Activated T-cell treated with anti-CD3 and anti-CD28 coated beads, Interleukin-2, amount 50 U/mL, for 24 hours (primary cell): ENCODE data around the gene C3orf38.
"Not testable (repeated sequence)": the region's sequence is repeated elsewhere in the genome, so short reads cannot be mapped to it uniquely, and the experiment has no call there.

Experiments used
- DNase-seq: peaks from one replicate; pipeline ENCODE4 v3.0.0-alpha.2; 2020
- H3K27ac Mint-ChIP-seq: 2 replicates; pipeline ENCODE4 v1.8.0; 2020; ENCODE audit warnings: mild to moderate bottlenecking, mixed read lengths
- H3K27me3 Mint-ChIP-seq: 2 replicates; pipeline ENCODE4 v1.8.0; 2020; ENCODE audit warnings: mixed read lengths
- H3K36me3 Mint-ChIP-seq: 2 replicates; pipeline ENCODE4 v1.8.0; 2020; ENCODE audit warnings: low read depth, mixed read lengths
- H3K4me1 Mint-ChIP-seq: 2 replicates; pipeline ENCODE4 v1.8.0; 2020; ENCODE audit warnings: low read depth, mixed read lengths
- H3K4me3 Mint-ChIP-seq: 2 replicates; pipeline ENCODE4 v1.8.0; 2020; ENCODE audit warnings: mild to moderate bottlenecking, moderate library complexity, mixed read lengths
- H3K9me3 Mint-ChIP-seq: 2 replicates; pipeline ENCODE4 v1.8.0; 2020; ENCODE audit warnings: mixed read lengths

C3orf38 gene

GRCh38 chr3:88149509-88150362 is at the start of gene C3orf38:
TSS of gene C3orf38 (plus strand) at chr3:88149959. CDS start at chr3:88150053, 94 bp downstream.
- no peaks in the 10 kb centered on the region for H3K9me3 Mint-ChIP-seq
- DNase-seq: peak; percentile 88
- H3K27ac Mint-ChIP-seq: peak within 1 kb of the TSS; percentile 99
- no peaks in the 10 kb centered on the region for H3K27me3 Mint-ChIP-seq
- peak within 1 kb of the TSS; percentile 94 for H3K4me3 Mint-ChIP-seq
- H3K4me1 Mint-ChIP-seq: peaks cover 44% of the 10 kb centered on the region
- H3K36me3 Mint-ChIP-seq: peaks cover 39% of the 10 kb centered on the region

DNA sequence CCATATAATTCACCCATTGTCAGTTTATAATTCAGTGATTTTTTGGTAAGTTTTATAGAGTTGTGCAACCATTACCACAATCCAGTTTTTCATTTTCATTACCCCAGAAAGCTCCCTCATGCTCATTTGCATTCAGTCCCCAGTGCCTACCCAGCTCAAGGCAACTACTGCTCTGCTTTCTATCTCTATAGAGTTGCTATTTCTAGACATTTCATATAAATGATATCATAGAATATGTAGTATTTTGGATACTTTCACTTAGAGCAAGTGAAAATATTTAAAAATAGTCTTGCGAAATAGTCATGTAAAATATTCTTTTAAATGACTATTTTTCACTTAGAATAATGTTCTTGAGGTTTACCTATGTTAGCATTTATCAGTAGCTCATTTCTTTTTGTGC is 48.6 kb upstream of the C3orf38 start:
- Mint-ChIP-seq H3K9me3 (peaks cover 18% of the 10 kb centered on the region), H3K27me3 (no peaks in the 10 kb centered on the region), H3K36me3 (peaks cover 70% of the 10 kb centered on the region), H3K27ac (no peak overlapping the region), H3K4me1 (peaks cover 17% of the 10 kb centered on the region), H3K4me3 (no peak overlapping the region)
- no peak for DNase-seq

DNA sequence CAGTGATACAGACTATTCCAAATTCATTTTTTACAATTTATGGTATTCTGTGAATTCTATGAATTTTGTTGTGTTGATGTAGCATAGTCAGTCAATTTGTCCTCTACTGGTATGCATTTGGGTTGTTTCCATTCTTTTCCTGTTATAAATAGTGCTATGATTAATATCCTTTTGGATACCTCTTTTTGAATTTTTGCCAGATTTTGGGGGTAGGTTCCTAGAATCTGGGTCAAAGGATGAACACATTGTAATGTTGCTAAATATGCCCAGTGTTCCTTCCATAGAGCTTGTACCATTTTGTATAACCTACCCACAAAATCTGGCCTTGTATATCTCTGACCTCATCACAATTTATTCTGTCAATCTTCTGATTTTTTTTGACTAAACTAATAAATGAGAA is 44.4 kb upstream of the C3orf38 start:
- Mint-ChIP-seq H3K27me3 (no peaks in the 10 kb centered on the region), H3K36me3 (peaks cover 45% of the 10 kb centered on the region), H3K4me3 (no peak overlapping the region), H3K27ac (no peak overlapping the region), H3K4me1 (peaks cover 34% of the 10 kb centered on the region), H3K9me3 (peaks cover 6% of the 10 kb centered on the region)
- no peak for DNase-seq

GRCh38 chr3:88112289-88112688 is 37.5 kb upstream of the C3orf38 start:
- Mint-ChIP-seq H3K4me3 (no peak overlapping the region), H3K4me1 (peaks cover 41% of the 10 kb centered on the region), H3K9me3 (no peaks in the 10 kb centered on the region), H3K27me3 (no peaks in the 10 kb centered on the region), H3K36me3 (peaks cover 45% of the 10 kb centered on the region), H3K27ac (no peak overlapping the region)
- no peak for DNase-seq

DNA sequence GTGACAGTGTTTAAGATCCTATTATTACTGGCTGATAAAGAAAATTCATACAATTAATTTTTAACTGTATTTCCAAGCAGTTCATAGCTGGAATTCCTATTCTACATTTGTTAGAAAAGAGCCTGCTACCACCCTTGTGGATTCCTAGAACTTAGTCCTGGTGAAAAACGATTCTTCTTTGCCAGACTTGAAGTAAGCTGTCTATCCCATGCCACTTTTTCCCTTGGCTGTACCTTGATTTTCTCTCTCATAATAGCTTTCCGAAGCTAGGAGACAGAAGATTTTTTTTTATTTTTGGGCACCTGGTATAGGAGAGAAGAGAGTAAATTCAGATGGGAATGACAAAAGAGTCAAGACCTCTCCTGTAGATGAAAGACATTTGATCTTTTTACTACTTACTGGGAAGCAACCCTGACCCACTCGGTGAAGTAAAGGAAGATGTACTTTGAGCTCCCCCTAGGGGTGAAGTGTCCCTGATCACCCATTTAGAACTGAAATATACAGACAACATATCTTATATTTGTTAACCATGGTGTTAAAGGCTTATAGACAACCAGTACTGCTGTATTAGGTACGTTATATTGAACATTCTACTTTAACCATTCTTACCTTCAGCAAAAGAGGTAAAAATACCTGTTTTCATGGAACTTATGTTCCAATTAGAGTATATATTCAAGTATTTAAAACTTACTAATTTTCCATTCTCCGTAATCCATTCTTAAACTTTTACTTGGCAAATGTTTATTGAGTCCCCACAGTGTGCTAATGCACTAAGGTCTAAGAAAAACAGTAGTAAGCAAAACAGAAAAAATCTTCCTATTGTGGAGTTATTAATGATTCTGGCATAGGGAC is 36.2 kb upstream of the C3orf38 start:
- Mint-ChIP-seq H3K9me3 (no peaks in the 10 kb centered on the region), H3K27ac (no peak overlapping the region)

GRCh38 chr3:88114878-88115549 is 34.7 kb upstream of the C3orf38 start:
- Mint-ChIP-seq H3K36me3 (peaks cover 55% of the 10 kb centered on the region), H3K9me3 (no peaks in the 10 kb centered on the region), H3K4me3 (no peak overlapping the region), H3K27me3 (no peaks in the 10 kb centered on the region), H3K27ac (peak overlapping the region; percentile 78), H3K4me1 (peaks cover 34% of the 10 kb centered on the region)
- no peak for DNase-seq

More for the DNA sequence above, 36.2 kb upstream of the C3orf38 start:
- Mint-ChIP-seq H3K27me3 (no peaks in the 10 kb centered on the region), H3K36me3 (peaks cover 56% of the 10 kb centered on the region), H3K4me1 (peaks cover 39% of the 10 kb centered on the region), H3K4me3 (no peak overlapping the region)
- DNase-seq: no peak

DNA sequence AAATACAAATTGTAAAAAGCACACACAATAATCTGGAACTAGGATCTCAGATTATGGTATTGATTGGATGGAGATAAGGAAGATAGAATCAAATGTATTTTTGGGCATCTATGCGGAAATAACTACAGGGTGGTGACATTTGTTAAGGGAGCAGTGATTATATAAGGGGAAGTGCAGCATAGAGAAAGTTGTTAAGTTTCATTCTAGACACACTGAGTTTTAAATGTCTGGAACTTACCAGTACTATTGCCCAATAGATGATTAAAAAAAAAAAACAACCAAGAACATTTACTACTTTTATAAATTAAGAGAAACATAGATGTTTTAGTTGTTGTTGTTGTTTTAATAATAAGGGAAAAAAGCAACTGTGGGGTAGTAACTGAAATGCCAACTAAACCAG is 32.1 kb upstream of the C3orf38 start:
- H3K27me3 Mint-ChIP-seq: no peaks in the 10 kb centered on the region
- H3K4me1 Mint-ChIP-seq: peaks cover 40% of the 10 kb centered on the region
- peaks cover 59% of the 10 kb centered on the region for H3K36me3 Mint-ChIP-seq
- H3K9me3 Mint-ChIP-seq: no peaks in the 10 kb centered on the region
- H3K4me3 Mint-ChIP-seq: no peak overlapping the region
- no peak overlapping the region for H3K27ac Mint-ChIP-seq
- DNase-seq: no peak

DNA sequence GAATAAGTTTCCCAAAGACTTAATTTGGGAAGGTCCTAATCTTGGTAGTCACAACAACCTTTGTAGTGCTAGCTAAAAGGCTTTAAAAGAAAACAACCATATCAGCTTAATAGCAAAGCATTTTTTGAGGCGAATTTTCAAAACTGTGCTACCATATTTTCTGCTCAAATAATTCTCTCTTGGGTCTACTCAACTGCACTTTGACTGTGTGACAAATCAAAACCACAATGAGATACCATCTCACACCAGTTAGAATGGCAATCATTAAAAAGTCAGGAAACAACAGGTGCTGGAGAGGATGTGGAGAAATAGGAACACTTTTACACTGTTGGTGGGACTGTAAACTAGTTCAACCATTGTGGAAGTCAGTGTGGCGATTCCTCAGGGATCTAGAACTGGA is 31.2 kb upstream of the C3orf38 start:
- not testable (repeated sequence) for H3K27me3 Mint-ChIP-seq

GRCh38 chr3:88123526-88123925 is 26.2 kb upstream of the C3orf38 start:
- H3K27ac Mint-ChIP-seq: no peak overlapping the region
- peaks cover 23% of the 10 kb centered on the region for H3K4me1 Mint-ChIP-seq
- H3K27me3 Mint-ChIP-seq: no peaks in the 10 kb centered on the region
- H3K4me3 Mint-ChIP-seq: no peak overlapping the region
- peaks cover 32% of the 10 kb centered on the region for H3K36me3 Mint-ChIP-seq
- no peaks in the 10 kb centered on the region for H3K9me3 Mint-ChIP-seq
- DNase-seq: no peak

More for the DNA sequence above, 31.2 kb upstream of the C3orf38 start:
- not testable (repeated sequence) for H3K4me3 Mint-ChIP-seq, H3K9me3 Mint-ChIP-seq, H3K27ac Mint-ChIP-seq, DNase-seq
- Mint-ChIP-seq H3K36me3 (peaks cover 54% of the 10 kb centered on the region), H3K4me1 (peaks cover 42% of the 10 kb centered on the region)

DNA sequence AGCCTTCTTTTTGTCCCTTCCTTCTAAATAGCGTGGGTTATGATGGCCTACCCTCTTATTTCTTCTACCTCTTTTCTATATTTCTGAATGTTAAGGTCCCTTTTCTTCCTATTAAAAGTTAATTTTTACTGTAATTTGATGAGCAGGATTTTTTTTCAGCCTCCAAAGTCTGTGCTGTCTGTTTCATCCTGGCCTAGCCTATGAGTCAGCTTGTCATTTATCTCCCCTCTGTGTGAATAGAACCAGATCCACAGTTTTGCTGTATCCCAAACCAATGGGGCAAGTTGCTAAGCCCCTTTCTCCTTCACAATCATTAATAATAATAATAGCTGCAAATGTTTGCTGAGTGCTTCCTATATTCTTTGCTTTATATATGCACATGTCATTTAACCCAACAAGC is 18.1 kb upstream of the C3orf38 start:
- H3K4me1 Mint-ChIP-seq: peaks cover 18% of the 10 kb centered on the region
- H3K9me3 Mint-ChIP-seq: no peaks in the 10 kb centered on the region
- peaks cover 66% of the 10 kb centered on the region for H3K36me3 Mint-ChIP-seq
- H3K27me3 Mint-ChIP-seq: no peaks in the 10 kb centered on the region
- H3K4me3 Mint-ChIP-seq: no peak overlapping the region
- no peak for DNase-seq
- no peak overlapping the region for H3K27ac Mint-ChIP-seq

GRCh38 chr3:88132894-88133293 is 16.9 kb upstream of the C3orf38 start:
- no peak for DNase-seq
- peak overlapping the region; percentile 47 for H3K27ac Mint-ChIP-seq
- H3K36me3 Mint-ChIP-seq: peaks cover 70% of the 10 kb centered on the region

GRCh38 chr3:88133711-88134263 is 16.0 kb upstream of the C3orf38 start:
- no peaks in the 10 kb centered on the region for H3K27me3 Mint-ChIP-seq
- H3K36me3 Mint-ChIP-seq: peaks cover 76% of the 10 kb centered on the region
- H3K4me3 Mint-ChIP-seq: no peak overlapping the region
- no peak for DNase-seq
- H3K27ac Mint-ChIP-seq: peak overlapping the region; percentile 47
- H3K9me3 Mint-ChIP-seq: no peaks in the 10 kb centered on the region
- peaks cover 10% of the 10 kb centered on the region for H3K4me1 Mint-ChIP-seq

More at GRCh38 chr3:88132894-88133293, 16.9 kb upstream of the C3orf38 start:
- Mint-ChIP-seq H3K9me3 (no peaks in the 10 kb centered on the region), H3K4me1 (peaks cover 10% of the 10 kb centered on the region), H3K27me3 (no peaks in the 10 kb centered on the region), H3K4me3 (no peak overlapping the region)

GRCh38 chr3:88137836-88138235 is 11.9 kb upstream of the C3orf38 start:
- Mint-ChIP-seq H3K4me3 (no peak overlapping the region), H3K27ac (no peak overlapping the region), H3K9me3 (no peaks in the 10 kb centered on the region), H3K27me3 (no peaks in the 10 kb centered on the region), H3K36me3 (peaks cover 78% of the 10 kb centered on the region), H3K4me1 (peaks cover 23% of the 10 kb centered on the region)
- no peak for DNase-seq

GRCh38 chr3:88141458-88142083 is 8.2 kb upstream of the C3orf38 start:
- Mint-ChIP-seq H3K27me3 (no peaks in the 10 kb centered on the region), H3K36me3 (peaks cover 63% of the 10 kb centered on the region), H3K4me3 (no peak overlapping the region), H3K27ac (no peak overlapping the region), H3K9me3 (no peaks in the 10 kb centered on the region), H3K4me1 (peaks cover 13% of the 10 kb centered on the region)
- DNase-seq: no peak
